CD4-positive, alpha-beta T cell (primary cell): ENCODE measurements around the gene RCAN2. TPM values are rescaled to one million over a fixed set of nuclear protein-coding genes. Genes with fewer than 3 reads are reported as not detected.

Experiments used
- ATAC-seq: fragments of 200-7000 bp; cut with Tn5 transposase; one replicate; pipeline ENCODE4 v1.10.0; 2022; ENCODE audit warnings: mild to moderate bottlenecking; ENCODE audit not compliant: poor library complexity
- CTCF ChIA-PET: fragments of 350-600 bp; sonication (Branson Sonifier 250); formaldehyde crosslinking; loops from one replicate; lab custom pipeline; 2021; ENCODE audit warnings: antibody characterized with exemption, inconsistent platforms; lab: Charles Lee
- POLR2A ChIA-PET: fragments of 350-600 bp; sonication (Branson Sonifier 250); formaldehyde crosslinking; loops from one replicate; lab custom pipeline; 2021; ENCODE audit warnings: antibody characterized with exemption, inconsistent platforms; lab: Charles Lee
- DNase-seq, 14 experiments: peaks; one replicate each; pipeline ENCODE4 v3.0.0-alpha.2; 2013 to 2020; ENCODE audit warnings: mixed read lengths in 2 of 14
- H3K27ac ChIP-seq, 2 donors: one replicate each; pipeline versions ENCODE4 v1.5.1 to v1.7.0; 2013; ENCODE audit warnings: low read length in 2 of 2, low read depth in 1 of 2, mild to moderate bottlenecking in 1 of 2
- H3K27me3 ChIP-seq, 2 experiments: 1 replicate in 1 of 2; 2 replicates in 1 of 2; pipeline versions ENCODE4 v1.6.1 to v1.7.0; 2013; ENCODE audit warnings: low read length in 2 of 2, control low read depth in 1 of 2, mild to moderate bottlenecking in 1 of 2, moderate library complexity in 1 of 2; ENCODE audit not compliant: insufficient read depth in 2 of 2, control insufficient read depth in 1 of 2
- H3K36me3 ChIP-seq: one replicate; pipeline ENCODE4 v1.6.1; 2013; ENCODE audit warnings: low read length, control low read depth; ENCODE audit not compliant: insufficient read depth
- H3K4me1 ChIP-seq: one replicate; pipeline ENCODE4 v1.6.1; 2013; ENCODE audit warnings: low read length, control low read depth; ENCODE audit not compliant: insufficient read depth
- H3K4me3 ChIP-seq: one replicate; pipeline ENCODE4 v1.5.1; 2013; ENCODE audit warnings: mild to moderate bottlenecking, low read length, moderate library complexity
- H3K9me3 ChIP-seq, 2 experiments: 1 replicate in 1 of 2; 2 replicates in 1 of 2; pipeline versions ENCODE4 v1.6.1 to v1.7.0; 2013; ENCODE audit warnings: low read length in 2 of 2, mild to moderate bottlenecking in 2 of 2, control low read depth in 1 of 2, moderate library complexity in 1 of 2; ENCODE audit not compliant: control insufficient read depth in 1 of 2, insufficient read depth in 1 of 2
- H3K27ac Mint-ChIP-seq: one replicate; pipeline ENCODE4 v1.8.0; 2020; ENCODE audit warnings: mixed read lengths
- H3K27me3 Mint-ChIP-seq: one replicate; pipeline ENCODE4 v1.8.0; 2021; ENCODE audit warnings: mixed read lengths
- H3K36me3 Mint-ChIP-seq: one replicate; pipeline ENCODE4 v1.8.0; 2021; ENCODE audit warnings: low read depth, mixed read lengths
- H3K4me1 Mint-ChIP-seq: one replicate; pipeline ENCODE4 v1.8.0; 2021; ENCODE audit warnings: low read depth, mixed read lengths
- H3K4me3 Mint-ChIP-seq: one replicate; pipeline ENCODE4 v1.8.0; 2020; ENCODE audit warnings: mild to moderate bottlenecking, mixed read lengths
- H3K9me3 Mint-ChIP-seq: one replicate; pipeline ENCODE4 v1.8.0; 2020; ENCODE audit warnings: mixed read lengths
- CTCF ChIP-seq: fragments of 200-600 bp; IDR thresholded peaks from one replicate; pipeline ENCODE4 v1.8.0; 2022; ENCODE audit warnings: antibody characterized with exemption, mild to moderate bottlenecking
- intact Hi-C, 2 experiments: fragments of 100-400 bp; cut with DNase I in 1 of 2; cut with micrococcal nuclease in 1 of 2; formaldehyde crosslinking; loops; one replicate each; pipeline versions ENCODE4 v1.15.1 to v1.9.0; 2023 to 2025; cut with DNase I, micrococcal nuclease
- total RNA-seq, 174 experiments: library from RNA in 2 of 174; stranded (reverse) in 2 of 174; gene quantifications; one replicate each; pipeline ENCODE4 v1.2.3 and lab custom pipeline; 2021 to 2026

The RCAN2 gene
- total RNA-seq, 2 experiments from 2014 or later = not detected

DNA sequence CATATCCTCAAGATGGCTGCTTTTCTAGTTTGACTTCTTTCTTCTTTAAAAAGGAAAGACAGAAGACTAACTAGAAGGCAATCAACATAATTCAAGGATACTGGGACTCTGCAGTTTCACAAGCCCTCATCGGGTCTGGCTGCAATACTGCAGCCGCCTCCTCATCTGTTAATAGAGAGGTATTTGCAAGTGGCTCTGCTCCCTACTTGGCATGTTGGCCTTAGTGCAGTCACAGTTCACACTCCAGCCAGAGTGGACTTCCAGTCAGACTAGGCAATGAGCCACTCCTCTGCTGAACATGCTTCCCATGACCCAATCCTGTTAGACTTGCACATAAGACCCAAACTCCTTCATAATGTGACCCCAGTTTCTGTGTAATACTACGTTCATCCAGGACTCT is 178.6 kb downstream of the RCAN2 start:
- no peaks in the 10 kb centered on the region for H3K36me3 Mint-ChIP-seq
- ChIA-PET CTCF (no interaction called here), POLR2A (no interaction called here)
- intact Hi-C loops = no loop called here
- Histone ChIP-seq H3K9me3 (no peaks in the 10 kb centered on the region), H3K27me3 (no peaks in the 10 kb centered on the region), H3K27ac (no peak overlapping the region), H3K36me3 (no peaks in the 10 kb centered on the region), H3K4me1 (peaks cover 3% of the 10 kb centered on the region), H3K4me3 (no peak overlapping the region)
- no peak overlapping the region for H3K27ac Mint-ChIP-seq
- no peak overlapping the region for H3K4me3 Mint-ChIP-seq
- no peak for TF ChIP-seq CTCF
- H3K9me3 Mint-ChIP-seq = no peaks in the 10 kb centered on the region
- ATAC-seq (no peak), DNase-seq (no peak)
- no peaks in the 10 kb centered on the region for H3K4me1 Mint-ChIP-seq
- H3K27me3 Mint-ChIP-seq = no peaks in the 10 kb centered on the region

- Mint-ChIP-seq H3K27me3 (peaks cover 12% of the 10 kb centered on the region), H3K27ac (no peak overlapping the region), H3K4me3 (no peak overlapping the region), H3K9me3 (no peaks in the 10 kb centered on the region), H3K36me3 (no peaks in the 10 kb centered on the region), H3K4me1 (no peaks in the 10 kb centered on the region)
- peaks cover under 1% of the 10 kb centered on the region for H3K4me1 ChIP-seq
- no peak for ATAC-seq
- no peaks in the 10 kb centered on the region for H3K9me3 ChIP-seq
- H3K4me3 ChIP-seq = no peak overlapping the region
- no peak for TF ChIP-seq CTCF
- DNase-seq = no peak
- no peaks in the 10 kb centered on the region for H3K36me3 ChIP-seq
- H3K27ac ChIP-seq = no peak overlapping the region
- intact Hi-C loops = no loop called here
- ChIA-PET POLR2A (no interaction called here), CTCF (no interaction called here)
- peaks cover 0 to 4% of the 10 kb centered on the region in 2 experiments for H3K27me3 ChIP-seq
Measured at GRCh38 chr6:46310196-46310595, 181.1 kb downstream of the RCAN2 start.

- ATAC-seq (no peak), DNase-seq (no peak)
- Mint-ChIP-seq H3K9me3 (no peaks in the 10 kb centered on the region), H3K27ac (no peak overlapping the region), H3K4me1 (no peaks in the 10 kb centered on the region), H3K4me3 (no peak overlapping the region), H3K36me3 (no peaks in the 10 kb centered on the region), H3K27me3 (peaks cover 25% of the 10 kb centered on the region)
- Histone ChIP-seq H3K27me3 (peaks cover 0 to 4% of the 10 kb centered on the region in 2 experiments), H3K27ac (no peak overlapping the region), H3K36me3 (no peaks in the 10 kb centered on the region), H3K4me3 (no peak overlapping the region), H3K4me1 (no peaks in the 10 kb centered on the region), H3K9me3 (no peaks in the 10 kb centered on the region)
- TF ChIP-seq CTCF = no peak
- POLR2A ChIA-PET = no interaction called here
- CTCF ChIA-PET = no interaction called here
- intact Hi-C loops = no loop called here
Measured at GRCh38 chr6:46306431-46306830, 184.8 kb downstream of the RCAN2 start.
